ENCODE measurements around the gene ZBTB33. TPM values are rescaled to one million over a fixed set of nuclear protein-coding genes. Genes with fewer than 3 reads are reported as not detected.

ZBTB33 gene
- total RNA-seq, 1 donor from 2014 or later = 6.8 TPM

GRCh38 chrX:120299928-120300327 lies 49.3 kb downstream of the ZBTB33 start:
- intact Hi-C loops (cut with DNase I) = no loop called here
- ATAC-seq (no peak), DNase-seq (ENCODE audit: missing footprints) (no peak)

- intact Hi-C loops (cut with DNase I) = no loop called here
- ATAC-seq = no peak
- no peak for DNase-seq (ENCODE audit: missing footprints)
These were observed 50.9 kb downstream of the ZBTB33 start for GRCh38 chrX:120301497-120301896.

DNA sequence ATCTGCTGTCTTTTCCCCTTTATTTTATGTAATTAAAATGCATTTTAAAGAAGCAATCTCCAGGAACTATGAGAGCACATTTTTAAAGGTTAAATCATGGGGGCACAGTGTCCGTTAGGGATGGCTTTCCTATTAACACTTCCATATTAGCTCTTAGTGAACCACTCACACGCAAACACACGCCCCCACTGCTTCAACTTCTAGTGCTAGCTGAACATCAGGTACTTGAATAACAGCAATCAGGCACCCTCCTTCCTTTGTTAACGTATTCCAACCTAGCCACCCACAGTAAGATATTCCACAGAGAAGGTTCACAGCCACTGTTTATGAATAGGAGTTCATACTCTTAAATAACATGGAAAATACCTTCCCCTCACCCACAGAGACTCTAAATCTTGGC lies 51.3 kb downstream of the ZBTB33 start:
- ATAC-seq = no peak
- intact Hi-C loops (cut with DNase I) = no loop called here

GRCh38 chrX:120302434-120302833 lies 51.8 kb downstream of the ZBTB33 start:
- ATAC-seq (no peak), DNase-seq (ENCODE audit: missing footprints) (no peak)
- intact Hi-C loops (cut with DNase I) = no loop called here

More for the DNA sequence above, 51.3 kb downstream of the ZBTB33 start:
- no peak for DNase-seq (ENCODE audit: missing footprints)

GRCh38 chrX:120304256-120304655 lies 53.6 kb downstream of the ZBTB33 start:
- intact Hi-C loops (cut with DNase I) = no loop called here
- ATAC-seq (no peak), DNase-seq (ENCODE audit: missing footprints) (no peak)

GRCh38 chrX:120305531-120306141 lies 55.0 kb downstream of the ZBTB33 start:
- ATAC-seq (no peak), DNase-seq (ENCODE audit: missing footprints) (no peak)
- intact Hi-C loops (cut with DNase I) = no loop called here

- DNase-seq (ENCODE audit: missing footprints) (no peak), ATAC-seq (no peak)
- intact Hi-C loops (cut with DNase I) = no loop called here
These were observed 56.0 kb downstream of the ZBTB33 start for GRCh38 chrX:120306630-120307029.

Other genes with a start within 250 kb of the ZBTB33 start
- not detected for gene RHOXF2B, start 173.1 kb upstream of the ZBTB33 start, total RNA-seq
- gene RHOXF1, start 134.9 kb upstream of the ZBTB33 start, total RNA-seq = not detected
- not detected for gene RHOXF2, start 92.2 kb upstream of the ZBTB33 start, total RNA-seq
- gene TMEM255A, start 60.6 kb downstream of the ZBTB33 start, total RNA-seq = 0.97 TPM
- not detected for gene ATP1B4, start 111.3 kb downstream of the ZBTB33 start, total RNA-seq
- gene LAMP2, start 218.5 kb downstream of the ZBTB33 start, total RNA-seq = 55.7 TPM